Keratinocyte (primary cell): ENCODE data around the gene PITX1. TPM values are rescaled to one million over a fixed set of nuclear protein-coding genes. Genes with fewer than 3 reads are reported as not detected.

Experiments
- DNase-seq: peaks from one replicate; pipeline ENCODE4 v3.0.0-alpha.2; 2011; ENCODE audit warnings: low read depth, missing footprints, low spot score
- FAIRE-seq: peaks from 2 replicates; lab custom pipeline; 2011; peaks lifted over from hg19 to GRCh38; lab: Jason Lieb, UNC
- H2AFZ ChIP-seq: 2 replicates; pipeline ENCODE4 v1.6.0; 2012; ENCODE audit warnings: low read length, control low read depth, inconsistent platforms; ENCODE audit not compliant: control insufficient read depth
- H3K27ac ChIP-seq: 2 replicates; pipeline ENCODE4 v1.5.1; 2011; ENCODE audit warnings: low read length; ENCODE audit not compliant: control insufficient read depth, insufficient read depth
- H3K27me3 ChIP-seq: 3 replicates; pipeline ENCODE4 v1.6.0; 2011; ENCODE audit warnings: low read length; ENCODE audit not compliant: control insufficient read depth, insufficient read depth; ENCODE audit errors: extremely low read depth
- H3K36me3 ChIP-seq, 2 experiments: 2 replicates in 1 of 2; 3 replicates in 1 of 2; pipeline ENCODE4 v1.5.1; 2011; ENCODE audit warnings: low read length in 2 of 2, mild to moderate bottlenecking in 1 of 2; ENCODE audit not compliant: control insufficient read depth in 2 of 2, insufficient read depth in 2 of 2; ENCODE audit errors: extremely low read depth in 1 of 2
- H3K4me1 ChIP-seq: 3 replicates; pipeline ENCODE4 v1.5.1; 2011; ENCODE audit warnings: low read length; ENCODE audit not compliant: control insufficient read depth, insufficient read depth; ENCODE audit errors: extremely low read depth
- H3K4me2 ChIP-seq: 3 replicates; pipeline ENCODE4 v1.6.0; 2011; ENCODE audit warnings: low read depth, low read length; ENCODE audit not compliant: control insufficient read depth, insufficient read depth; ENCODE audit errors: extremely low read depth
- H3K4me3 ChIP-seq, 3 experiments: fragments of 200-600 bp in 1 of 3; sonication (generic) in 1 of 3; 2 replicates in 2 of 3; 3 replicates in 1 of 3; pipeline ENCODE4 v1.5.1; 2011 to 2016; ENCODE audit warnings: low read length in 3 of 3, mild to moderate bottlenecking in 3 of 3, control low read depth in 2 of 3, inconsistent platforms in 1 of 3, low read depth in 1 of 3, mixed read lengths in 1 of 3, mixed run types in 1 of 3, moderate library complexity in 1 of 3; ENCODE audit not compliant: control insufficient read depth in 2 of 3, insufficient read depth in 2 of 3; ENCODE audit errors: extremely low read depth in 1 of 3
- H3K79me2 ChIP-seq: 2 replicates; pipeline ENCODE4 v1.6.0; 2012; ENCODE audit warnings: low read length; ENCODE audit not compliant: control insufficient read depth, insufficient read depth
- H3K9ac ChIP-seq: 3 replicates; pipeline ENCODE4 v1.6.0; 2011; ENCODE audit warnings: low read length; ENCODE audit not compliant: control insufficient read depth, insufficient read depth; ENCODE audit errors: extremely low read depth
- H3K9me1 ChIP-seq: 3 replicates; pipeline ENCODE4 v1.6.0; 2011; ENCODE audit warnings: low read length; ENCODE audit not compliant: control insufficient read depth, insufficient read depth; ENCODE audit errors: extremely low read depth
- H3K9me3 ChIP-seq: 2 replicates; pipeline ENCODE4 v1.5.1; 2012; ENCODE audit warnings: low read depth, low read length; ENCODE audit not compliant: control insufficient read depth
- H4K20me1 ChIP-seq: 3 replicates; pipeline ENCODE4 v1.6.0; 2011; ENCODE audit warnings: low read length; ENCODE audit not compliant: control insufficient read depth, insufficient read depth; ENCODE audit errors: extremely low read depth
- EZH2 ChIP-seq: IDR thresholded peaks from one replicate; pipeline ENCODE4 v1.6.1; 2012; ENCODE audit warnings: inconsistent platforms, mild to moderate bottlenecking, low read length, moderate library complexity
- dilution Hi-C: fragments of 300-500 bp; cut with MboI; formaldehyde crosslinking; loops from one replicate; pipeline ENCODE4 v1.7.0; 2020; ENCODE audit warnings: low sequenced_read_pairs; ENCODE audit not compliant: extremely low pct_ligation_motif_present
- polyA plus RNA-seq, 5 experiments: library from polyadenylated mRNA; depleted of rRNA in 3 of 5; stranded (reverse) in 3 of 5; stranded (forward) in 1 of 5; unstranded in 1 of 5; fragments of >200 nt; gene quantifications; 1 replicate in 1 of 5; 2 replicates in 3 of 5; 3 replicates in 1 of 5; pipeline versions ENCODE4 v1.2.1 to v1.2.3, GENCODE V29; 2011 to 2012; ENCODE audit warnings: missing spikeins in 2 of 5, low read depth in 1 of 5, low replicate concordance in 1 of 5
- TF ChIP-seq, protein P1 (sequence below), 3 experiments: IDR thresholded peaks in 1 of 3; conservative IDR thresholded peaks in 1 of 3; optimal IDR thresholded peaks in 1 of 3; 2 replicates in 2 of 3; 3 replicates in 1 of 3; pipeline versions ENCODE3 to v1.5.1; 2011; ENCODE audit warnings: low read length in 3 of 3, mild to moderate bottlenecking in 3 of 3, moderate library complexity in 2 of 3, control low read depth in 1 of 3, inconsistent platforms in 1 of 3; ENCODE audit not compliant: insufficient read depth in 2 of 3; ENCODE audit errors: extremely low read depth in 1 of 3

The PITX1 gene
- polyA plus RNA-seq, 1 donor (not counting 4 experiments of a cell fraction or from before 2014, with no cell fraction given) = 0.73 TPM

DNA sequence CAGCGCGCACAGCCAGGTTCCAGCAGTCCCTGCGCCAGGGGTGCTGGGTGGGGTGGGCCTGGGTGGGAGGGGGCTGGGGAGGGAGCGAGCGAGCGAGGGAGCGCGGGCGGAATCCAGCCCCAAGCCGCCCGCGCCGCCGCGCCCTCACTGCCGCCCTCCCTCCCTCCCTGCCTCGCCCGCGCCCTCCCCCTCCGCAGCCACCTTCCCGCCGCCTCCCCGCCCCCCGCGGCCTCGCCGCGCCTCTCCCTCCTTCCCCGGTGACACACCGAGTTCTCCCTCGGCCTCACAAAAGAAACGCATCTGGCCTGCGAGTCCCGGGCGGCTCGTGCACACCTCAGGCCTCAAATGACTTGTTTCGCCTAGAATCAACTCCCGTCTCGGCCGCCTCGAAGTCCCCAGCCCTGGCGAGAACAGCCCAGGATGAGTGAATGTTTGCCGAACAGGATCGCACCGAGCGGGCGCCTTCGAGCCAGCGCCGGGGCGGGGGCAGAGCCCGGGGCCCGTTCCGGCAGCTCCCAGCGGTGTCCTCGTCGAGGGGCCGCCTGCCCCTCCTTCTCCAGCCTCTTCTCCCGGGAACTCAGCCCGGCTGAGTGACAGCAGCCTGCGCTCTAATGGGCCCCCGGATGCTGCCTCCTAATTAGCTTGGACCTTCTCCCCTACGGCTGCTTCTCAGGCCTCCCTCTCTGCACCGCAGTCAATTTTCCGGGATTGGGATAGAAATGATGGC, 371 bp upstream of the PITX1 start:
- Histone ChIP-seq H3K79me2 (no peaks in the 10 kb centered on the region), H3K4me1 (peaks cover 7% of the 10 kb centered on the region), H3K27me3 (peaks cover 92% of the 10 kb centered on the region), H3K4me3 (peak overlapping the region in 2 of 3 experiments; percentile 36 to 70), H3K4me2 (peak overlapping the region; percentile 58), H2AFZ (peak overlapping the region; percentile 30), H3K9me3 (peaks cover 2% of the 10 kb centered on the region), H3K9me1 (no peaks in the 10 kb centered on the region), H3K36me3 (no peaks in the 10 kb centered on the region), H3K27ac (no peak overlapping the region), H4K20me1 (peaks cover 4% of the 10 kb centered on the region), H3K9ac (no peak overlapping the region)
- no peak for DNase-seq
- FAIRE-seq = no peak
- dilution Hi-C loops = no loop called here
- TF ChIP-seq, protein P1, sequence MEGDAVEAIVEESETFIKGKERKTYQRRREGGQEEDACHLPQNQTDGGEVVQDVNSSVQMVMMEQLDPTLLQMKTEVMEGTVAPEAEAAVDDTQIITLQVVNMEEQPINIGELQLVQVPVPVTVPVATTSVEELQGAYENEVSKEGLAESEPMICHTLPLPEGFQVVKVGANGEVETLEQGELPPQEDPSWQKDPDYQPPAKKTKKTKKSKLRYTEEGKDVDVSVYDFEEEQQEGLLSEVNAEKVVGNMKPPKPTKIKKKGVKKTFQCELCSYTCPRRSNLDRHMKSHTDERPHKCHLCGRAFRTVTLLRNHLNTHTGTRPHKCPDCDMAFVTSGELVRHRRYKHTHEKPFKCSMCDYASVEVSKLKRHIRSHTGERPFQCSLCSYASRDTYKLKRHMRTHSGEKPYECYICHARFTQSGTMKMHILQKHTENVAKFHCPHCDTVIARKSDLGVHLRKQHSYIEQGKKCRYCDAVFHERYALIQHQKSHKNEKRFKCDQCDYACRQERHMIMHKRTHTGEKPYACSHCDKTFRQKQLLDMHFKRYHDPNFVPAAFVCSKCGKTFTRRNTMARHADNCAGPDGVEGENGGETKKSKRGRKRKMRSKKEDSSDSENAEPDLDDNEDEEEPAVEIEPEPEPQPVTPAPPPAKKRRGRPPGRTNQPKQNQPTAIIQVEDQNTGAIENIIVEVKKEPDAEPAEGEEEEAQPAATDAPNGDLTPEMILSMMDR (optimal IDR thresholded peaks at IDR 0.05 in 1 of 3, IDR thresholded peaks at IDR 0.05 in 1 of 3, conservative IDR thresholded peaks at IDR 0.05 in 1 of 3; ENCODE audit: extremely low read depth in 1 of 3, insufficient read depth in 2 of 3, low read length in 3 of 3) = no peak

DNA sequence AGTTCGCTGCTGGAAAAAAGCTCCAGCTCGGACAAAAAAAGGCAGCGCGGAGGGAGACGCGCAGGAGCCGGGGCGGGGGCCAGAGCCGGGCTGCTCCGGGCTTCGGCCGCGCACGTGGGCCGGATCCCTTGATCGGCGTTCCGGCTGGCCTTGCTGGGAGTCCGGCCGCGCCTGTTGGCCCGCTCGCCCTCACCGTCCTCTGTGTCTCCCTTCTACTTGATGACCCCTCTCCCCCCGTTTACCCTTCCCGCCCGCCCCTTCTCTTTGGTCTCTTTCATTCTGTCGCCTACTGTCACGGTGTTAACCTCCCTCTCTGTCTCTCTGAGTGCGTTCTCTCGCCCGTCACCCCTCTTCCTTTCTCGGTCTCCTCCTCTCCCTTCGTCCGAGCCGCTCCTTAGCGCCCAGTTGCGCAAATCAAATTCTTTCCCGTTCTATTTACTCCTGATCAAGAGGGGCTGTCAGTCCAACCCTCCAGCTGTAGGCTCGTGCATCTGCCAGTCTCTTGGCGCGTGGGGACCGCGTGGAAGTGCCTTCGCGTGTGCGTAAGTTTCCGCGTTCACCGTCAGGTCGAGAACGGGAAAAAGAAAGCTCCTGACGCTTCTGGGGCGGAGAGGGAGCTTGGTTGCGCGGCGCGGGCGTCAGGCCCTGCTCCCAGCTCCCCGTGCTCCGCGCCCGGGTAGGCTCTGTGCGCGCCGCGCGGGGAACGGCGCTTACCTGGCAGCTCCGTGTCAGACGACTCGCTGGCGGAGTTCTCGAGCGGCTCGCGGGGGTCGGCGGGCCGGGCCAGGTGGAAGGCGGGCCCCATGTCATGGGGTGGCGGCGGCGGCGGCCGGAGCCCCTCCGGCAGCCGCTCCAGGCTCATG, 798 bp downstream of the PITX1 start:
- Histone ChIP-seq H3K27ac (no peak overlapping the region), H3K36me3 (no peaks in the 10 kb centered on the region), H3K79me2 (no peaks in the 10 kb centered on the region), H3K9me1 (no peaks in the 10 kb centered on the region), H3K4me2 (peak overlapping the region; percentile 94), H4K20me1 (peaks cover 4% of the 10 kb centered on the region), H3K9me3 (peaks cover 10% of the 10 kb centered on the region), H3K9ac (peak overlapping the region; percentile 66), H3K4me1 (peaks cover 7% of the 10 kb centered on the region), H2AFZ (peak overlapping the region; percentile 92), H3K27me3 (peaks cover 92% of the 10 kb centered on the region), H3K4me3 (peak overlapping the region; percentile 60 to 70 (median 70))
- TF ChIP-seq, protein P1 (optimal IDR thresholded peaks at IDR 0.05 in 1 of 3, IDR thresholded peaks at IDR 0.05 in 1 of 3, conservative IDR thresholded peaks at IDR 0.05 in 1 of 3; ENCODE audit: extremely low read depth in 1 of 3, insufficient read depth in 2 of 3, low read length in 3 of 3) = no peak
- peak; percentile 89 for TF ChIP-seq EZH2
- dilution Hi-C loops = no loop called here
- FAIRE-seq (no peak), DNase-seq (no peak)
